Measurements from ENCODE around the gene LYPD6.

GRCh38 chr2:149329068-149329467 lies 1.3 kb upstream of the LYPD6 start:
- no peak for TF ChIP-seq CTCF (IDR thresholded peaks at IDR 0.05 in 8 of 11, conservative IDR thresholded peaks at IDR 0.05 in 3 of 11)
- TF ChIP-seq POLR2AphosphoS5 (IDR thresholded peaks at IDR 0.05): no peak
- no peak for TF ChIP-seq POLR2A (IDR thresholded peaks at IDR 0.05)

All from spleen (tissue), 7 donors.